GM23338 (cell line): ENCODE measurements around the gene USP6NL.

Source experiments
- CTCF ChIP-seq, 2 experiments: fragments of 200-600 bp in 1 of 2; sonication (generic) in 1 of 2; conservative IDR thresholded peaks; 2 replicates each; pipeline versions ENCODE4 v1.5.1 to v1.6.1; 2016 to 2017; ENCODE audit warnings: antibody characterized with exemption in 2 of 2, low read depth in 2 of 2, mild to moderate bottlenecking in 2 of 2, moderate library complexity in 1 of 2
- ETS1 ChIP-seq: IDR thresholded peaks from 2 replicates; pipeline ENCODE4 v1.6.1; 2016; ENCODE audit warnings: antibody characterized with exemption
- EZH2phosphoT487 ChIP-seq: fragments of 200-600 bp; sonication (generic); IDR thresholded peaks from one replicate; pipeline ENCODE4 v1.8.1; 2018; ENCODE audit warnings: antibody characterized with exemption; ENCODE audit not compliant: unreplicated experiment
- JUNB ChIP-seq: IDR thresholded peaks from one replicate; pipeline ENCODE4 v1.6.1; 2016; ENCODE audit warnings: antibody characterized with exemption; ENCODE audit not compliant: unreplicated experiment
- POLR2AphosphoS5 ChIP-seq: IDR thresholded peaks from 2 replicates; pipeline ENCODE4 v1.6.1; 2016; ENCODE audit warnings: antibody characterized with exemption, low read depth
- REST ChIP-seq: IDR thresholded peaks from one replicate; pipeline ENCODE4 v1.6.1; 2018; ENCODE audit warnings: antibody characterized with exemption; ENCODE audit not compliant: unreplicated experiment

GRCh38 chr10:11625019-11625735 is 13.7 kb upstream of the USP6NL start:
- TF ChIP-seq CTCF (conservative IDR thresholded peaks at IDR 0.05; ENCODE audit: low read depth in 2 of 2) (no peak), EZH2phosphoT487 (no peak), POLR2AphosphoS5 (no peak), JUNB (no peak), ETS1 (no peak), REST (no peak)
